ENCODE measurements around the gene KLF13. TPM values are rescaled to one million over a fixed set of nuclear protein-coding genes. Genes with fewer than 3 reads are reported as not detected.

KLF13 gene
- total RNA-seq, 2 donors from 2014 or later = 18.7 to 18.9 TPM

DNA sequence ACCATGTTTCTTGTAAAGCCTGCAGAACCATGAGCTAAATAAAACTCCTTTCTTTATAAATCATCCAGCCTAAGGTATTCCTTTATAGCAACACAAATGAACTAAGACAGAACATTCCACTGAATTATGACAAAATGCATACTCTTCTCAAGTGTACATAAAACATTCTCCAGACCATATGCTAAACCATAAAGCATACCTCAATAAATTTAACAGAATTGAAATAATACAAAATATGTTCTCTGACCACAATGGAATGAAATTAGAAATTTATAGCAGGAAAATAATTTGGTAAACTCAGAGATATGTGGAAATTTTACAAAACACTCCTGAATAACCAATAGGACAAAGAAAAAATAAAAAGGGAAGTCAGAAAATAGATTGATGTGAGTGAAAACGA is 88.6 kb downstream of the KLF13 start:
- no peaks in the 10 kb centered on the region for H3K4me1 ChIP-seq (ENCODE audit: control insufficient read depth, insufficient read depth, low read length)
- H3K9me3 Mint-ChIP-seq = peaks cover 14% of the 10 kb centered on the region
- H3K4me3 Mint-ChIP-seq = no peak overlapping the region
- no peak for DNase-seq
- TF ChIP-seq, protein P1, sequence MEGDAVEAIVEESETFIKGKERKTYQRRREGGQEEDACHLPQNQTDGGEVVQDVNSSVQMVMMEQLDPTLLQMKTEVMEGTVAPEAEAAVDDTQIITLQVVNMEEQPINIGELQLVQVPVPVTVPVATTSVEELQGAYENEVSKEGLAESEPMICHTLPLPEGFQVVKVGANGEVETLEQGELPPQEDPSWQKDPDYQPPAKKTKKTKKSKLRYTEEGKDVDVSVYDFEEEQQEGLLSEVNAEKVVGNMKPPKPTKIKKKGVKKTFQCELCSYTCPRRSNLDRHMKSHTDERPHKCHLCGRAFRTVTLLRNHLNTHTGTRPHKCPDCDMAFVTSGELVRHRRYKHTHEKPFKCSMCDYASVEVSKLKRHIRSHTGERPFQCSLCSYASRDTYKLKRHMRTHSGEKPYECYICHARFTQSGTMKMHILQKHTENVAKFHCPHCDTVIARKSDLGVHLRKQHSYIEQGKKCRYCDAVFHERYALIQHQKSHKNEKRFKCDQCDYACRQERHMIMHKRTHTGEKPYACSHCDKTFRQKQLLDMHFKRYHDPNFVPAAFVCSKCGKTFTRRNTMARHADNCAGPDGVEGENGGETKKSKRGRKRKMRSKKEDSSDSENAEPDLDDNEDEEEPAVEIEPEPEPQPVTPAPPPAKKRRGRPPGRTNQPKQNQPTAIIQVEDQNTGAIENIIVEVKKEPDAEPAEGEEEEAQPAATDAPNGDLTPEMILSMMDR (conservative IDR thresholded peaks at IDR 0.05) = no peak
- no peak overlapping the region for H3K9ac ChIP-seq (ENCODE audit: extremely low read depth, low read length, poor library complexity, severe bottlenecking)
- no peak overlapping the region for H3K27ac Mint-ChIP-seq
- no peak overlapping the region for H3K4me3 ChIP-seq (ENCODE audit: low read length)
- peaks cover 4% of the 10 kb centered on the region for H3K9me3 ChIP-seq (ENCODE audit: control insufficient read depth, low read length)
- H3K27ac ChIP-seq (ENCODE audit: low read depth, low read length) = no peak overlapping the region
- H3K36me3 Mint-ChIP-seq (ENCODE audit: low read depth) = no peaks in the 10 kb centered on the region
- no peaks in the 10 kb centered on the region for H3K36me3 ChIP-seq (ENCODE audit: control insufficient read depth, insufficient read depth, low read length)
- no peaks in the 10 kb centered on the region for H3K27me3 ChIP-seq (ENCODE audit: control insufficient read depth, insufficient read depth, low read length, poor library complexity, severe bottlenecking)
- no peaks in the 10 kb centered on the region for H3K4me1 Mint-ChIP-seq
- H3K27me3 Mint-ChIP-seq (ENCODE audit: insufficient read depth) = no peaks in the 10 kb centered on the region
- WGBS, 2 experiments (ENCODE audit: insufficient coverage in 1 of 2, insufficient read length in 1 of 2) = 73% methylated on average over 1 of the region's 1 CpG; no CpG with 5 or more reads in 1 of the 2 experiments

DNA sequence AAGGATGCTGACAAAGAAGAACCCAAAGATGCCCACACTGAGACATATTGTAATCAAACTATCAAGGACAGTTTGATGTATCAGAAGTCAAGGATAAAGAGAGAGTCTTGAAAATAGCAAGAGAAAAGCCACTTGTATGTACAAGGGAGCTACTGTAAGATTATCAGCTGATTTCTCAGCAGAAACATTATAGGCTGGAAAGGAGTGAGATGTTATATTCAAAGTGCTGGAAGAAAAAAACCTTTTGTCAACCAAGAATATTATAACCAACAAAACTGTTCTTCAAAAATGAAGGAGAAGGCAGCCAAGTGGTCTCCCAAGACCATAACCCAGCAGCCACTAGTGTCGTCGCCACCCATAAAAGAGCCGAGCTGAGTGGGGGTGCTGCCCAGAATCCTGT is 93.2 kb downstream of the KLF13 start:
- WGBS, 2 experiments (ENCODE audit: insufficient coverage in 1 of 2, insufficient read length in 1 of 2) = 94 to 100% methylated on average over 3 of the region's 3 CpGs
- Mint-ChIP-seq H3K27me3 (ENCODE audit: insufficient read depth) (no peaks in the 10 kb centered on the region), H3K4me3 (no peak overlapping the region), H3K36me3 (ENCODE audit: low read depth) (no peaks in the 10 kb centered on the region), H3K27ac (no peak overlapping the region), H3K4me1 (no peaks in the 10 kb centered on the region), H3K9me3 (peaks cover 23% of the 10 kb centered on the region)
- Histone ChIP-seq H3K36me3 (ENCODE audit: control insufficient read depth, insufficient read depth, low read length) (no peaks in the 10 kb centered on the region), H3K4me1 (ENCODE audit: control insufficient read depth, insufficient read depth, low read length) (no peaks in the 10 kb centered on the region), H3K27ac (ENCODE audit: low read depth, low read length) (no peak overlapping the region), H3K27me3 (ENCODE audit: control insufficient read depth, insufficient read depth, low read length, poor library complexity, severe bottlenecking) (no peaks in the 10 kb centered on the region), H3K4me3 (ENCODE audit: low read length) (no peak overlapping the region), H3K9ac (ENCODE audit: extremely low read depth, low read length, poor library complexity, severe bottlenecking) (no peak overlapping the region), H3K9me3 (ENCODE audit: control insufficient read depth, low read length) (peaks cover 4% of the 10 kb centered on the region)
- TF ChIP-seq, protein P1 (conservative IDR thresholded peaks at IDR 0.05) = no peak
- no peak for DNase-seq

DNA sequence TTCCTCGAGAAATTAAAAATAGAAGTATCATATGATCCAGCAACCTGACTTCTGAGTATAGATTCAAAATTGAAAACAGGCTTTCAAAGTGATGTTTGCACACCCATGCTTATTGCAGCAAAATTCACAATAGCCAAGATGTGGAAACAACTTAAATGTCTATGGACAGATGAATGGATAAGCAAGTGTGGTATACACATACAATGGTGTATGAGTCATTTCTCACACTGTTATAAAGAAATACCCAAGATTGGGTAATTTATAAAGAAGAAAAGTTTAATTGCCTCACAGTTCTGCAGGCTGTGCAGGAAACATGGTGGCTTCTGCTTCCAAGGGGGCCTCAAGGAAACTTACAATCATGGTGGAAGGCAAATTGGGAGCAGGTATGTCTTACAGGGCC is 100.8 kb downstream of the KLF13 start:
- no peaks in the 10 kb centered on the region for H3K4me1 ChIP-seq (ENCODE audit: control insufficient read depth, insufficient read depth, low read length)
- H3K36me3 ChIP-seq (ENCODE audit: control insufficient read depth, insufficient read depth, low read length) = no peaks in the 10 kb centered on the region
- Mint-ChIP-seq H3K36me3 (ENCODE audit: low read depth) (no peaks in the 10 kb centered on the region), H3K4me3 (no peak overlapping the region), H3K27me3 (ENCODE audit: insufficient read depth) (peaks cover 2% of the 10 kb centered on the region), H3K9me3 (no peaks in the 10 kb centered on the region), H3K27ac (no peak overlapping the region), H3K4me1 (no peaks in the 10 kb centered on the region)
- no peak overlapping the region for H3K27ac ChIP-seq (ENCODE audit: low read depth, low read length)
- H3K9ac ChIP-seq (ENCODE audit: extremely low read depth, low read length, poor library complexity, severe bottlenecking) = no peak overlapping the region
- 97 to 100% methylated on average over 1 of the region's 1 CpG for WGBS, 2 experiments (ENCODE audit: insufficient coverage in 1 of 2, insufficient read length in 1 of 2)
- TF ChIP-seq, protein P1 (conservative IDR thresholded peaks at IDR 0.05) = no peak
- no peak for DNase-seq
- H3K4me3 ChIP-seq (ENCODE audit: low read length) = no peak overlapping the region
- no peaks in the 10 kb centered on the region for H3K9me3 ChIP-seq (ENCODE audit: control insufficient read depth, low read length)
- H3K27me3 ChIP-seq (ENCODE audit: control insufficient read depth, insufficient read depth, low read length, poor library complexity, severe bottlenecking) = no peaks in the 10 kb centered on the region

Other genes starting within 250 kb of the KLF13 start
- gene TRPM1, start 225.1 kb upstream of the KLF13 start, total RNA-seq = not detected